ENCODE data around the gene VWA5B2.

DNA sequence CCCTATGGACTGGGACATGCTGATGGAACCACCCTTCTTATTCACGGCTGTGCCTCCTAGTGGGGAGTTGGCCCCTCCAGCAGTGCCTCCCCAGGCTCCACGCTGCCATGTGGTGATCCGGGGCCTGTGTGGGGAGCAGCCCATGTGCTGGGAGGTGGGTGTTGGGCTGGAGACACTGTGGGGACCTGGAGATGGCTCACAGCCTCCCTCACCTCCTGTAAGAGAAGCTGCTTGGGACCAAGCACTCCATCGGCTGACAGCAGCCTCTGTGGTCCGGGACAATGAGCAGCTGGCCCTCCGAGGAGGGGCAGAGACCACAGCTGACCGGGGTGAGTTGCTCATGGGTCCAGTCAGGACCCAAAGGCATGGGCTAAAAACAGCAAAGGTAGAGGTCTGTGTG lies 10.3 kb downstream of the VWA5B2 start:
- TF ChIP-seq, protein P1, sequence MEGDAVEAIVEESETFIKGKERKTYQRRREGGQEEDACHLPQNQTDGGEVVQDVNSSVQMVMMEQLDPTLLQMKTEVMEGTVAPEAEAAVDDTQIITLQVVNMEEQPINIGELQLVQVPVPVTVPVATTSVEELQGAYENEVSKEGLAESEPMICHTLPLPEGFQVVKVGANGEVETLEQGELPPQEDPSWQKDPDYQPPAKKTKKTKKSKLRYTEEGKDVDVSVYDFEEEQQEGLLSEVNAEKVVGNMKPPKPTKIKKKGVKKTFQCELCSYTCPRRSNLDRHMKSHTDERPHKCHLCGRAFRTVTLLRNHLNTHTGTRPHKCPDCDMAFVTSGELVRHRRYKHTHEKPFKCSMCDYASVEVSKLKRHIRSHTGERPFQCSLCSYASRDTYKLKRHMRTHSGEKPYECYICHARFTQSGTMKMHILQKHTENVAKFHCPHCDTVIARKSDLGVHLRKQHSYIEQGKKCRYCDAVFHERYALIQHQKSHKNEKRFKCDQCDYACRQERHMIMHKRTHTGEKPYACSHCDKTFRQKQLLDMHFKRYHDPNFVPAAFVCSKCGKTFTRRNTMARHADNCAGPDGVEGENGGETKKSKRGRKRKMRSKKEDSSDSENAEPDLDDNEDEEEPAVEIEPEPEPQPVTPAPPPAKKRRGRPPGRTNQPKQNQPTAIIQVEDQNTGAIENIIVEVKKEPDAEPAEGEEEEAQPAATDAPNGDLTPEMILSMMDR (IDR thresholded peaks at IDR 0.05), result no peak
- TF ChIP-seq POLR2A (IDR thresholded peaks at IDR 0.05), result no peak
